Activated B cell treated with CpG ODN at 0.5 μM for 24 hours (primary cell): ENCODE measurements around the gene ZNFX1. TPM values are rescaled to one million over a fixed set of nuclear protein-coding genes. Genes with fewer than 3 reads are reported as not detected.
A peak's percentile ranks its signal among the peaks of the same experiment; 100 is the strongest.

Experiments
- ATAC-seq: fragments of 200-7000 bp; cut with Tn5 transposase; one replicate; pipeline ENCODE4 v1.10.0; 2021; ENCODE audit warnings: low read depth, mild to moderate bottlenecking, moderate library complexity
- CTCF ChIA-PET: fragments of 350-600 bp; sonication (Branson Sonifier 250); formaldehyde crosslinking; loops from one replicate; lab custom pipeline; 2021; ENCODE audit warnings: antibody characterized with exemption; lab: Charles Lee
- POLR2A ChIA-PET: fragments of 350-600 bp; sonication (Branson Sonifier 250); formaldehyde crosslinking; loops from one replicate; lab custom pipeline; 2021; ENCODE audit warnings: antibody characterized with exemption; lab: Charles Lee
- DNase-seq: peaks from one replicate; pipeline ENCODE4 v3.0.0; 2022
- H3K27ac Mint-ChIP-seq: one replicate; pipeline ENCODE4 v1.8.0; 2020; ENCODE audit warnings: mixed read lengths
- H3K27me3 Mint-ChIP-seq: one replicate; pipeline ENCODE4 v1.8.0; 2021; ENCODE audit warnings: mixed read lengths
- H3K36me3 Mint-ChIP-seq: one replicate; pipeline ENCODE4 v1.8.0; 2021; ENCODE audit warnings: low read depth, mixed read lengths
- H3K4me1 Mint-ChIP-seq: one replicate; pipeline ENCODE4 v1.8.0; 2021; ENCODE audit warnings: mixed read lengths
- H3K4me3 Mint-ChIP-seq: one replicate; pipeline ENCODE4 v1.8.0; 2020; ENCODE audit warnings: mild to moderate bottlenecking, mixed read lengths
- H3K9me3 Mint-ChIP-seq: one replicate; pipeline ENCODE4 v1.8.0; 2020; ENCODE audit warnings: mixed read lengths
- CTCF ChIP-seq: fragments of 200-600 bp; IDR thresholded peaks from one replicate; pipeline ENCODE4 v1.8.0; 2022; ENCODE audit warnings: antibody characterized with exemption, mild to moderate bottlenecking
- intact Hi-C: fragments of 100-400 bp; cut with micrococcal nuclease; formaldehyde crosslinking; loops from one replicate; pipeline ENCODE4 v1.15.1; 2024
- total RNA-seq: library from RNA; stranded (reverse); gene quantifications from 2 replicates; pipeline ENCODE4 v1.2.3, GENCODE V29; 2022

The ZNFX1 gene
- total RNA-seq, 1 donor from 2014 or later: 51.9 TPM

DNA sequence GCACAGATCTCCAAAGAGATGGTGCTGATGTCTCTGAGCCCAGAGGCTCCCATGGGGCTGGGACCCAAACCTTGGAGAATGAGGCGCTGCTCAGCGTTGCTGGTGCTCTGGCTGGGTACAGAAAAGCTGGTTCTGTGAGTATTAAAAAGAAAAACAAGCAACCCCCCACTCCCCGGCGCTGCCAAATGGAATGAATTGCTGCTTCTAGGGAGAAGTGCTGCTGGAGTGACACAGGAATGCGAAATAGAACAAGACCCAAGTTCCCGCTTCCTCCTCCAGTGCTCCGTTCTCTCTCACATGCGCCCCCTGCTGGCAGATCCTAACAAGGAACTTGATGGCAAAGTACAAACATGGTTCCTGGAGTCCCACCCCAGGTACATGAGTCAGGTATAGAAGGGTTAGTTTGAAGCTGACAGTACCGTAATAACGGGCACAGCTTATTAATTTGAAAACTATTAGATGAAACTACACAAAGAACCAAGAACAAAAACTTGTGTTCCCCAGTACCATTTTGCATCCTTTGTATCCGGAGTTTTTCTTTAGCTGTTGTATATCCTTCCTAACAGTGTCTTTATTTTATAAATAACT lies 60.8 kb downstream of the ZNFX1 start:
- intact Hi-C loops: loop anchor here (1.0 kb wide), 1 partner anchor 84 kb away; no protein-coding TSS in a partner anchor
- DNase-seq (peak; percentile 82), ATAC-seq (peak; percentile 39)
- H3K27ac Mint-ChIP-seq: peak overlapping the region; percentile 53
- ChIA-PET CTCF (interaction anchor here (0.7 to 6.1 kb wide), 25 partner anchors 23 to 171 kb away, joined by 3 to 93 read pairs (median 3); partner anchors contain the start of gene CSE1L), POLR2A (interaction anchor here (0.5 to 1.4 kb wide), 3 partner anchors 36 to 502 kb away, joined by 3 to 4 read pairs (median 3); no protein-coding TSS in a partner anchor)
- peaks cover 28% of the 10 kb centered on the region for H3K4me1 Mint-ChIP-seq
- peaks cover 1% of the 10 kb centered on the region for H3K27me3 Mint-ChIP-seq
- H3K9me3 Mint-ChIP-seq: no peaks in the 10 kb centered on the region
- peaks cover 28% of the 10 kb centered on the region for H3K36me3 Mint-ChIP-seq
- no peak for TF ChIP-seq CTCF
- peak overlapping the region; percentile 55 for H3K4me3 Mint-ChIP-seq

DNA sequence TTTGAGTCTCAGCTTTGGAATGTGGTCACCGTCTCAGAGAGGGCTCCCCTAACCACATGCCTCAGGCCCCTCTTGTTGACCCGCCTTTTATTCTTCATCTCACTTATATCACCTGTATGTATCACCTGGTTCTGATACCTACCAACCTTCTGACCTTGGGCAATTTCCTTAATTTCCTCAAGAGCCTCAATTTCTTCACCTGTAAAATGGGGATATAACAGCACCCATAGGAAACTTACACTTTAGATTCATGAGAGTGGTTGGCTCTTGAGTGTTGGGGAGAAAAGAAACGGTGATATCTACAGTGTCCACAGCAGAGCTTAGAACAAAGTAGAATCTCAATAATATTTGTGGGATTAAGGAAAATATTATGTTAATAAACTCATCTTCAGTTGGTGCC lies 62.6 kb downstream of the ZNFX1 start:
- ChIA-PET CTCF (interaction anchor here (1.0 to 6.1 kb wide), 2 partner anchors 8 to 82 kb away, joined by 3 to 93 read pairs; no protein-coding TSS in a partner anchor), POLR2A (no interaction called here)
- TF ChIP-seq CTCF: no peak
- intact Hi-C loops: no loop called here
- peaks cover 1% of the 10 kb centered on the region for H3K27me3 Mint-ChIP-seq
- ATAC-seq (no peak), DNase-seq (no peak)
- H3K9me3 Mint-ChIP-seq: peaks cover 3% of the 10 kb centered on the region
- peaks cover 16% of the 10 kb centered on the region for H3K4me1 Mint-ChIP-seq
- H3K27ac Mint-ChIP-seq: no peak overlapping the region
- peaks cover 12% of the 10 kb centered on the region for H3K36me3 Mint-ChIP-seq
- H3K4me3 Mint-ChIP-seq: no peak overlapping the region

- Mint-ChIP-seq H3K27me3 (peaks cover 1% of the 10 kb centered on the region), H3K4me3 (no peak overlapping the region), H3K27ac (no peak overlapping the region), H3K36me3 (peaks cover 8% of the 10 kb centered on the region), H3K4me1 (peaks cover 10% of the 10 kb centered on the region), H3K9me3 (peaks cover 6% of the 10 kb centered on the region)
- POLR2A ChIA-PET: interaction anchor here (0.7 kb wide), 1 partner anchor 171 kb away, joined by 3 read pairs; no protein-coding TSS in a partner anchor
- no peak for TF ChIP-seq CTCF
- no peak for ATAC-seq
- intact Hi-C loops: no loop called here
- CTCF ChIA-PET: interaction anchor here (1.0 to 6.1 kb wide), 2 partner anchors 9 to 81 kb away, joined by 3 to 93 read pairs; no protein-coding TSS in a partner anchor
- no peak for DNase-seq
Measured at GRCh38 chr20:49214571-49214970, 63.3 kb downstream of the ZNFX1 start.

DNA sequence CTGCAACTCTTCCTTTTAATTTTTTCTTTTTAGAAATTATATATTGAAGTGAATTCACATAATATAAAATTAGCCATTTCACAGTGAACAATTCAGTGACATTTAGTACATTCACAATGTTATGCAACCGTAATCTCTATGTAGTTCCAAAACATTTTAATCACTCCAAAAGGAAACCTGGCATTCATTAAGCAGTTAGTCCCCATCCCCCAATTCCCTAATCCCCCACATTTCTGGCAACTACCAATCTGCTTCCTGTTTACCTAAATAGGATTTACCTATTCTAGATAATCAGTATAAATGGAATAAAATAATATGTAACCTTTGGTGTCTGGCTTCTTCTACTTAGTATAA lies 67.1 kb downstream of the ZNFX1 start:
- Mint-ChIP-seq H3K36me3 (peaks cover 2% of the 10 kb centered on the region), H3K27me3 (peaks cover 1% of the 10 kb centered on the region), H3K9me3 (peaks cover 6% of the 10 kb centered on the region), H3K4me1 (no peaks in the 10 kb centered on the region), H3K4me3 (no peak overlapping the region), H3K27ac (no peak overlapping the region)
- ChIA-PET POLR2A (no interaction called here), CTCF (no interaction called here)
- DNase-seq: no peak
- intact Hi-C loops: no loop called here
- no peak for TF ChIP-seq CTCF
- no peak for ATAC-seq

- no peak for TF ChIP-seq CTCF
- Mint-ChIP-seq H3K27ac (no peak overlapping the region), H3K4me1 (no peaks in the 10 kb centered on the region), H3K36me3 (peaks cover 2% of the 10 kb centered on the region), H3K27me3 (peaks cover 1% of the 10 kb centered on the region), H3K4me3 (no peak overlapping the region), H3K9me3 (peaks cover 6% of the 10 kb centered on the region)
- DNase-seq: no peak
- ChIA-PET CTCF (no interaction called here), POLR2A (no interaction called here)
- intact Hi-C loops: no loop called here
- ATAC-seq: no peak
Measured at GRCh38 chr20:49210101-49210756, 67.6 kb downstream of the ZNFX1 start.
